ENCODE measurements around the gene FOXL1.
"Not testable (repeated sequence)": the region's sequence is repeated elsewhere in the genome, so short reads cannot be mapped to it uniquely, and the experiment has no call there.

FOXL1 gene

DNA sequence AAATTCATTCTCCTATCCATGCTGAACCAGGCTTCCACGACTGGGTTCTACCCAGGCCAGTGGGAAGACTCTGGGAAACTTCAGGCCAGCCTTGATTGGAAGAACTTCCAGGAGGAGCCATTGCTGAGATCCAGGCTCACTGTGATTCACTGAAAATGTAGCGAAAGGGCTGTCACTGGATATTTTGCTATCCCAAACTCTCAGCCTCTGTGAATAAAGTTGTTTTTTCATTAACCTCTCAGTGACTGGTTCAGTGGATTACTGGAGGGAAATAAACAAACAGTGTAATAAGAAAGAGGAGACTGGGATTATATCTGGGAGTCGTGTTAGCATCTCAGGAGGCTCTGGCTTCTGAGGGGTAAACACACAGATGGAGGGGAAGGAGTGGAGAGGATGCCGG lies 3.1 kb downstream of the FOXL1 start:
- peak; percentile 56 for DNase-seq

DNA sequence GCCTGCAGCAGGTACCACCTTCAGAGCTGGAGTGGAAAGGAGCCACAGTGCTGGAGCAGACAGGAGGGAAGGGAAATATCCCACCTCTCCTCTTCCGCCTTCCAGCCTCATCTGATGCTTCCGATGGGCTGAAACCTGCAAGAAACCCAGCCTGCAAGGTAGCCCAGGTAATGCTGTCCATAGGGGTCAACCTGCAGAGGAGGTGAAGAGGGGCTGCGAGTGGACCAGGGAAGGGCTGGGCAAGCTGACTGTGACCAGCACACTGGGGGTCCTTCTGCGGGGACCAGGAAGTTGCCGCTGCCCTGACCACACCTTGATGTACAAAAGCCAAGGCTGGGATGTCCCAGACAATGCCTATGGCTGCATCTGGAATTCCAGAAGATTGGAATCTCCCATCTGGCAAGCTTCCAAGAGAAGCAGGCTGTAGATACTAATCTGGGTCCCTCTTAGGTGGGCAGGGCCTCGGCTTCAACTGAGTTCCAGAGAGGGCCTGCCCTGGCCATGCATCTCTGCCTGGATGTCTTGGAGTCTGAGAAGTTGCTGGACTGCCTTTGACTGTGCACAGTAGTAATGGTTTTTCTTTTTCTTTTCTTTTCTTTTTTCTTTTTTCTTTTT lies 5.8 kb downstream of the FOXL1 start:
- DNase-seq: peak; percentile 77

- peak; percentile 94 for DNase-seq
Observed at GRCh38 chr16:86584726-86585721, 6.7 kb downstream of the FOXL1 start.

DNA sequence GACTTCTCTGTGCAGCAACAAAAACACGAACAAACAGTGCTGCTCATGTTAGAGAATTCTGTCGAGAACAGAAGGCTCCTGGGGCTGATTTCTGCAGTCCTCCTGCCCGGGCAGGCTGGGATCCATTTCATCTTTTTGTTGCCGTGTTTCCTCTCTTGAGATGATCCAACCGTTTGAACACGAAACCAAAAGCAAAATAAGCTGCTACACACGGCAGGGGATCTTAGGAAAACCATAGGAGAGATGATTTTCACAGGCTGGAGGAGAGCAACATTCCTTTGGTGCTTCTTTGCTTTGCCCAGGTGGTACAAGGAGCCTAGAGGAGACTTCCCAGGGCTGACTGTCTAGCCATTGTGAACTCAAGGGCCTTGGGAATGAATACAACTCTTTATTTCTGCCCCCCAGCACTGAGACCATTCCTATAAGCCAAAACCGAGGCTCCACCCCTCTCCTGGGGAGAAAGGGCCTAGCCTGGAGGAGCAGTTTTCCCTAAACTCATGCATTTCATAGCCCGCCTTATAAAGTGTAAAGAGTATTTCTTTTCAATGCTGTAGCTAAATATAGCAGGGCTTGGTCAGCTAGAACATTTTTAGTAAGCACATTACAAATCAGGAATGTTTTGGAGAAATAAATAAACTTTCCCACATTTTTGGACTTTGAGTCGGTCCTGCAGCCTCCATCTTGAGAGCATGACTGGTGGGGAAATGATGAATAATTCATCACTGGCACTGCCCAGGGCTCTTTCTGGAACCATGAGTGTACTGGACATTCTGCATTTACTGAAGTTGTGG lies 7.7 kb downstream of the FOXL1 start:
- peak; percentile 98 for DNase-seq

DNA sequence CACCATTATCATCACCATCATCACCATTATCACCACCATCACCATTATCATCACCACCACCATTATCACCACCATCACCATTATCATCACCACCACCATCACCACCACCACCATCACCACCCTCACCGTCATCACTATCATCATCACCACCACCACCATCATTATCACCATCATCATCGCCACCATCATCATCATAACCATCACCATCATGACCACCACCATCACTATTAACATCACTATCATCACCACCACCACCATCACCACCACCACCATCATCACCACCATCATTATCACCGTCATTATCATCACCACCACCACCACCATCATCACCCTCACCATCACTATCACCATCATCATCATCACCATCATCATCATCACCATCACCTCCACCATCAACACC lies 9.1 kb downstream of the FOXL1 start:
- no peak for DNase-seq

DNA sequence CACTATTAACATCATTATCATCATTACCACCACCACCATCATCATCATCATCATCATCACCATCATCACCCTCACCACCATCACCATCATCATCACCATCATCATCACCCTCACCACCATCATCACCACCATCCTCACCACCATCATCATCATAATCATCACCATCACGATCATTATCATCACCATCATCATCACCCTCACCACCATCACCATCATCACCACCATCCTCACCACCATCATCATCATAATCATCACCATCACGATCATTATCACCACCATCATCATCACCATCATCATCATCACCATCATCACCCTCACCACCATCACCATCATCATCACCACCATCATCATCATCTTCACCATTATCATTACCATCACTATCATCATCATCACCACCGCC lies 9.6 kb downstream of the FOXL1 start:
- DNase-seq: not testable (repeated sequence)

DNA sequence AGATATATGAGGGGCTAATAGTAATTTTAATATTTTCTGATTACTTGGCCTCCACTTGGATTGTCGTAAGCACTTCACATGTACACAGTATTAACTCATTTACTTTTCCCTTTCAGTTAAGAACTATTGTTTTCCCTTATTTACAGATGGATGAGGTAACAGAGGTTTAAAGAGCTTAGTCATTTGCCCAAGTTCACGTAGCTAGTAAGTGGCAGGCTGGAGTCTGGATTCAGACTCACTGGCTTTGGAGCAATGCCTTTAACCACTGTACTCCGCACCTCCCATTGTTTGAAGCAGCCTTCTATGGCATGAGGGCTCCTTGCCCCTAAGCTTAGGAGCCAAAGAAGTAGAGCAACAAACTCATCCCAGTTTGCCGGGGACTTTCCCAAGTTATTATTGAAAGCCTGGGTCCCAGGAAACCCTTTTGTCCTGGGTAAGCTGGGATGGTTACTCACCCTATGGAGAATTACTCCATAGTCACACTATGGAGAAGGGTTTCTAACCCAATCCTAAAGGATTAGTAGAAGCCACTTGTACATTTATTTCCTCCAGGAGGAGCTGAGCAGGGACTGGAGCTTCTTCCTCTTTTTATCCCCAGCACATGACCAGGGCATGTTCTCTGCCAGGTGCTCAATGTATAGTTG lies 12.3 kb downstream of the FOXL1 start:
- DNase-seq: peak; percentile 87

DNA sequence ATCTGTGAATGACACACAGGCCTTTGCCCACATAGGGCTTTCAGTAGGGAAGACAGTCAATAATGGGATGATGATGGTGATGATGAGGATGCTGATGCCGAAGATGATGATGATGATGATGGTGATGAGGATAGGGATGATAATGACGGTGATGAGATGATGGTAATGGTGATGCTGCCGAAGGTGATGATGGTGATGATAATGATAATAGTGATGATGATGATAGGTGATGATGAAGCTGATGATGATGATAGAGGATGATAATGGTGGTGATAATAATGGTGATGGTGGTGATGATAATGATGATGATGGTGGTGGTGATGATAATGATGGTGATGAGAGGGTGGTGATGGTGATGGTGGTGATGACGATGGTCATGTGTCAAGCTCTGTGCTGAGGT lies 12.9 kb downstream of the FOXL1 start:
- no peak for DNase-seq

DNA sequence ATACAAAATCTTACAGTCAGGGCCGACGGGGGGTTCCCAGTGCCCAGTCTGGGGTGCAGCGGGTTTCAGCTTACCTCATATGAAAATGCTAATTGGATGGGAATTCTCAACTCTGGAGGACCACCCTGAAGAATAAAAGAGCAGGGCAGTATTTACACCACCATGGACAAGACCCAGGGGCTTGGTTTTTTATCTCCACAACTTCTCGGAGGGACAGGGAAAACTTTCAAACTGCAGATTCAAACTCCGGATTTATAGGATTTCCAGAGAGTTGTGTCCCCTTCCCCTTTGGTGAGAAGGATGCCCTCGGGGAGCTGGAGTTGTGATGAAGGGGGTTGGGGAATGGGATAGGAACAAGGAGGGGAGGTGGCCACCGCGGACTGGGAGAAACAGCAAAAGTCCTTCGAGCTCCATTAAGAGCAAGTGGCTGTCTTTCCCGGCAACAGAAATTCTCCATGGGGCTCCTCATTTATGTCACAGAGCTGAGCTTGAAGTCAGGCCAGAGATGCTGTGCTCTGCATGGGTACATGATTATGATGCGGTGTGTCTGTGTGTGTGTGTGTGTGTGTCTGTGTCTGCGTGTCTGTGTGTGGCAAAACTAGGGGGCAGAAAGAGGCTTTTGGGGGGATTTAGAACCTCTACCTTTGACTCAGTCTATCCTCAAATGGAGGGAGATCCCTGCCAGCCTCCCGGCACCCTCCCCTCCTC lies 15.7 kb downstream of the FOXL1 start:
- DNase-seq: peak; percentile 41

GRCh38 chr16:86594721-86595120 lies 16.4 kb downstream of the FOXL1 start:
- DNase-seq: peak; percentile 81

DNA sequence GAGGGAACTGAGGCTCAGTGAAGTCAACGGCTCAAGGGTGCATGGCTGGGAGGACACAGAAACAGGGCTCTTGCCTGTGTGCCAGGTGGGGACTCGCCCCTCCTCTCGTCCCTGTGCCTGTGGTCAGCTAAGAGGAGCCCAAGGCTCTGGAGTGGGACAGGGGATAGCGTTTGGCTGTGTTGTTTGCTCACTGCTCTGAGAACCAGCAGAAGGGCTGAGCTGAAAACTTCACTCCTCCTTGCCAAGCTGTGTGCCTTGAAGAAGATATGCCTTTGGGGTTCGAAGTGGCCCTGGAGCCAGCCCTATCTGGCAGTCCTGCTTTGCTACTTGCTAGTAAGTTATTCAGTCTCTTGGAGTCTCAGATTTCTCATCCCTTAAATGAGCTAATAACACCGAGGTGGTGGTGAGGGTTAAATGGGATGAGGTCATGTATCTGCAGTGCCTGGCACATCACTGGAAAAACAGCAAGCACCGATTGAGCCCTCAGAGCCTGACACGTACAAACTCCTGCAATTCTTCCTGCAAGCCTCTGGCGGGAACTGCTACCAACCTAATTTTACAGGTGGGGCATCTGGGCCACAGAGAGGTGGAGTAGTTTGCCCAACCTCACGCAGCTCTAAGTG lies 17.7 kb downstream of the FOXL1 start:
- peak; percentile 59 for DNase-seq

- DNase-seq: no peak
Observed at GRCh38 chr16:86597126-86597879, 19.0 kb downstream of the FOXL1 start.

GRCh38 chr16:86597880-86598606 lies 19.7 kb downstream of the FOXL1 start:
- peak; percentile 83 for DNase-seq

- peak; percentile 84 for DNase-seq
Observed at GRCh38 chr16:86598607-86599565, 20.5 kb downstream of the FOXL1 start.

GRCh38 chr16:86601356-86601755 lies 23.0 kb downstream of the FOXL1 start:
- DNase-seq: no peak

- no peak for DNase-seq
Observed at GRCh38 chr16:86602521-86602920, 24.2 kb downstream of the FOXL1 start.

DNA sequence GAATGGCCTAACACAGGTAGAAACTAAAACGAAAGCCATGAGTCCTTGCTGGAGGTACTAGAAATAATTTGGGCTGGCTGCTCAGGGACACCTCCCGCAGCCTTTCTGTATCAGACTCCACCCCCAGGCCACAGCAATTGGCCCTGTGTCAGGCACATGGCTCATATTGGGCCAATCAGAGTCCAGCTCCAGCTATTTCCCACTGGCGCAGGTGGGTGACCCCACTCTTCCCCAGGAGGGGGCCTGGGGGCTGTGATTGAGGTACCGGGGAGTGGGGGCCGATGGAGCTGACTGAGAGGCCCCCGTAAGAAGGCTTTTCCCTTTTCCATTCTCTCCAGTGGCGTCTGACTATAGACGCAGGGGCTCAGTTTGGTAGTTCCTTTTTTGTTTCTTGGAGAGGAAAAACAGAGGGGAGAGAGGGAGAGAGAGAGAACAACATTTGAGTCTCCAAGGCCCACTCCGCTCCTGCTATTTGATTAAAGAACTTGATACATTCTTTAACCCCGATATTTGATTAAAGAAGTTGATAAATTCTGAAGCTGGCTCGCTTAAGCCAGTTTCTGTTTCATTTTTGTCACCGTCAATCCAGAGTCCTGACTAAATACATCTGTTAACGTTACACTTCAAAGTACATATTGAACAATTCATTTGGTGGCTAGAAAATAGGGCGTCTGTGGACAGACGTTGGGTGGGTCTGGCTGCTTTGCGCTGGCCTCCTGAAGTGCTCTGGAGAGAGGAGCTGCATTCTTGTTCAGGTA lies 26.3 kb downstream of the FOXL1 start:
- no peak for DNase-seq

- DNase-seq: no peak
Observed at GRCh38 chr16:86605950-86606349, 27.6 kb downstream of the FOXL1 start.
